Ovary (tissue), 3 donors: ENCODE data around the gene SOD3.

Source experiments
- POLR2A ChIP-seq: fragments of 450-650 bp; IDR thresholded peaks from one replicate; pipeline ENCODE4 v1.6.1; 2017; ENCODE audit warnings: antibody characterized with exemption, mild to moderate bottlenecking, moderate library complexity
- TF ChIP-seq, protein P1 (sequence below), 3 donors: fragments of 450-650 bp in 2 of 3; fragments of 200-600 bp in 1 of 3; IDR thresholded peaks; one replicate each; pipeline versions ENCODE4 v1.5.1 to v1.8.0; 2016 to 2022; ENCODE audit warnings: antibody characterized with exemption in 3 of 3, mild to moderate bottlenecking in 1 of 3
- donor health status: DM: no; HTN: no; CAD: no.

DNA sequence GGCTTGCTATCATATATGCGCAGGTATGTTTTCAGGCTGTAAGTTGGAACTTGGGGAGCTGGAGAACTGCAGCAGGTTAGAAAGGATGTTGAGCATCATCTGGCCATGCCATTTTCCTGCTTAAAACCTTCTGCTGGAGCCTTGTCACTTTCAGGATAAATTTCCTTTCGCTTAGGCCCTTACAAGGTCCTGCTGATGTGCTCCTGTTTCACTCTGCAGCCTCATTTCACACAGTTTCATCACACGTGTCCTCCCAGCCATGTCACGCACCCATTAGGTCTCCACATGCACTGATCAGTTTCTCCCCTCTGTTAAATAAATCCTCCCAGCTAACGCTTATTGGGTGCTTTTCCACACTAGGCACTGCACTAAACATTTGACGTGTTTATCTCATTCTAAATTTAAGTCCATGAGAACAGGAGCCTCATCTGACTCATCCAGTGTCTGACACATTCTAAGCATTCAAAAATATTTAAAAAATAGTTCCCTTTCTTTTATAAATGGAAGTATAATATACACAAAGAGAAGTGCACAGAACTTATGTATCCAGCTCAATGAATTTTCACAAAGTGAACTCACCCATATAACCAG is 14.5 kb downstream of the SOD3 start:
- TF ChIP-seq, protein P1, sequence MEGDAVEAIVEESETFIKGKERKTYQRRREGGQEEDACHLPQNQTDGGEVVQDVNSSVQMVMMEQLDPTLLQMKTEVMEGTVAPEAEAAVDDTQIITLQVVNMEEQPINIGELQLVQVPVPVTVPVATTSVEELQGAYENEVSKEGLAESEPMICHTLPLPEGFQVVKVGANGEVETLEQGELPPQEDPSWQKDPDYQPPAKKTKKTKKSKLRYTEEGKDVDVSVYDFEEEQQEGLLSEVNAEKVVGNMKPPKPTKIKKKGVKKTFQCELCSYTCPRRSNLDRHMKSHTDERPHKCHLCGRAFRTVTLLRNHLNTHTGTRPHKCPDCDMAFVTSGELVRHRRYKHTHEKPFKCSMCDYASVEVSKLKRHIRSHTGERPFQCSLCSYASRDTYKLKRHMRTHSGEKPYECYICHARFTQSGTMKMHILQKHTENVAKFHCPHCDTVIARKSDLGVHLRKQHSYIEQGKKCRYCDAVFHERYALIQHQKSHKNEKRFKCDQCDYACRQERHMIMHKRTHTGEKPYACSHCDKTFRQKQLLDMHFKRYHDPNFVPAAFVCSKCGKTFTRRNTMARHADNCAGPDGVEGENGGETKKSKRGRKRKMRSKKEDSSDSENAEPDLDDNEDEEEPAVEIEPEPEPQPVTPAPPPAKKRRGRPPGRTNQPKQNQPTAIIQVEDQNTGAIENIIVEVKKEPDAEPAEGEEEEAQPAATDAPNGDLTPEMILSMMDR (IDR thresholded peaks at IDR 0.05), result no peak
- TF ChIP-seq POLR2A, result no peak
